K562 (cell line): ENCODE results near the gene TBL1X.

Source experiments
- CBX5 ChIP-seq: IDR thresholded peaks from 2 replicates; pipeline ENCODE4 v1.6.1; 2014; ENCODE audit warnings: low read depth, borderline replicate concordance
- ERF ChIP-seq: fragments of 450-650 bp; formaldehyde crosslinking; IDR thresholded peaks from 2 replicates; pipeline ENCODE4 v1.4.0; 2020; ENCODE audit warnings: mild to moderate bottlenecking, mixed read lengths
- HMG20B ChIP-seq: fragments of 250-450 bp; sonication (Bioruptor Pico); IDR thresholded peaks from 2 replicates; pipeline ENCODE4 v1.5.0; 2021; ENCODE audit warnings: mild to moderate bottlenecking
- NR2C2 ChIP-seq, 2 experiments: fragments of 200-800 bp in 1 of 2; sonication (Bioruptor generic) in 1 of 2; sonication (generic) in 1 of 2; formaldehyde crosslinking in 1 of 2; IDR thresholded peaks; 2 replicates each; pipeline versions ENCODE4 v1.6.1 to v1.8.0; 2016 to 2022; ENCODE audit warnings: mild to moderate bottlenecking in 1 of 2, missing compliant biosample characterization in 1 of 2, missing genetic modification characterization in 1 of 2, missing genetic modification reagents in 1 of 2
- RAD21 ChIP-seq, 2 experiments: fragments of 250-450 bp in 1 of 2; fragments of 450-650 bp in 1 of 2; sonication (Bioruptor Pico) in 1 of 2; formaldehyde crosslinking in 1 of 2; IDR thresholded peaks in 1 of 2; conservative IDR thresholded peaks in 1 of 2; 2 replicates each; pipeline versions ENCODE4 v1.4.0 to v1.8.0; 2020 to 2022; ENCODE audit warnings: mild to moderate bottlenecking in 2 of 2, moderate library complexity in 1 of 2
- SMC3 ChIP-seq: conservative IDR thresholded peaks from 2 replicates; pipeline ENCODE4 v1.6.1; 2011; ENCODE audit warnings: low read depth, low read length, improper control_type of control experiment; ENCODE audit not compliant: insufficient read depth
- SRF ChIP-seq, 2 experiments: fragments of 250-450, 450-650 bp in 1 of 2; sonication (Bioruptor Pico) in 1 of 2; sonication (generic) in 1 of 2; formaldehyde crosslinking; IDR thresholded peaks; 2 replicates each; pipeline versions ENCODE4 v1.5.0 to v1.5.1; 2020 to 2022; ENCODE audit warnings: mild to moderate bottlenecking in 1 of 2, missing genetic modification reagents in 1 of 2
- ZNF512 ChIP-seq: IDR thresholded peaks from 2 replicates; pipeline ENCODE4 v1.6.1; 2016; ENCODE audit warnings: missing genetic modification characterization, missing compliant biosample characterization
- TF ChIP-seq, protein P1 (sequence below): fragments of 250-450 bp; sonication (Bioruptor Pico); IDR thresholded peaks from 2 replicates; pipeline ENCODE4 v1.8.0; 2022; ENCODE audit warnings: moderate library complexity, mild to moderate bottlenecking, inconsistent platforms

DNA sequence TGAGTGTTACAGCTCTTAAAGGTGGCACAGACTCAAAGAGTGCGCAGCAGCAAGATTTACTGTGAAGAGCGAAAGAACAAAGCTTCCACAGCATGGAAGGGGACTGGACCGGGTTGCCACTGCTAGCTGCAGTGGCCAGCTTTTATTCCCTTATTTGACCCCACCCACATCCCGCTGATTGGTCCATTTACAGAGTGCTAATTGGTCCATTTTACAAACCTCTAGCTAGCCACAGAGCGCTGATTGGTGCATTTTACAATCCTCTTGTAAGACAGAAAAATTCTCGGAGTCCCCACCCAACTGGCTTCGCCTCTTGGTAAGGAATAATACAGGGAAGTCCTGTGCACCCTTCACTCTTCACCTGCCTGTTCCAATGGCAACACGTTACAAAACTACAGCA, 319.5 kb downstream of the TBL1X start:
- TF ChIP-seq HMG20B (CRISPR knock-in tag) = no peak
- no peak for TF ChIP-seq RAD21 (CRISPR knock-in tag; conservative IDR thresholded peaks at IDR 0.05 in 1 of 2, IDR thresholded peaks at IDR 0.05 in 1 of 2)
- no peak for TF ChIP-seq SRF (CRISPR knock-in tag; IDR thresholded peaks at IDR 0.05)
- TF ChIP-seq NR2C2 (CRISPR knock-in tag; IDR thresholded peaks at IDR 0.05) = no peak
- no peak for TF ChIP-seq NR2C2 (tag; IDR thresholded peaks at IDR 0.05)
- TF ChIP-seq, protein P1, sequence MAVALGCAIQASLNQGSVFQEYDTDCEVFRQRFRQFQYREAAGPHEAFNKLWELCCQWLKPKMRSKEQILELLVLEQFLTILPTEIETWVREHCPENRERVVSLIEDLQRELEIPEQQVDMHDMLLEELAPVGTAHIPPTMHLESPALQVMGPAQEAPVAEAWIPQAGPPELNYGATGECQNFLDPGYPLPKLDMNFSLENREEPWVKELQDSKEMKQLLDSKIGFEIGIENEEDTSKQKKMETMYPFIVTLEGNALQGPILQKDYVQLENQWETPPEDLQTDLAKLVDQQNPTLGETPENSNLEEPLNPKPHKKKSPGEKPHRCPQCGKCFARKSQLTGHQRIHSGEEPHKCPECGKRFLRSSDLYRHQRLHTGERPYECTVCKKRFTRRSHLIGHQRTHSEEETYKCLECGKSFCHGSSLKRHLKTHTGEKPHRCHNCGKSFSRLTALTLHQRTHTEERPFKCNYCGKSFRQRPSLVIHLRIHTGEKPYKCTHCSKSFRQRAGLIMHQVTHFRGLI (CRISPR knock-in tag) = no peak
- no peak for TF ChIP-seq CBX5
- no peak for TF ChIP-seq SMC3
- TF ChIP-seq ERF (CRISPR knock-in tag) = no peak
- TF ChIP-seq ZNF512 (tag) = no peak
